A673 (cell line): ENCODE measurements around the gene HDAC10.

ENCODE experiments used
- EZH2 ChIP-seq: fragments of 200-600 bp; sonication (generic); IDR thresholded peaks from 2 replicates; pipeline ENCODE4 v1.6.1; 2017; ENCODE audit warnings: borderline replicate concordance, low read depth, mild to moderate bottlenecking, mixed read lengths, antibody characterized with exemption, low read length; ENCODE audit not compliant: poor library complexity, severe bottlenecking
- TF ChIP-seq, protein P1 (sequence below): fragments of 300-800, 200-600 bp; sonication (generic); conservative IDR thresholded peaks from 2 replicates; pipeline ENCODE4 v1.5.1; 2017; ENCODE audit warnings: low read depth, mild to moderate bottlenecking, antibody characterized with exemption, low read length, moderate library complexity, mixed read lengths

DNA sequence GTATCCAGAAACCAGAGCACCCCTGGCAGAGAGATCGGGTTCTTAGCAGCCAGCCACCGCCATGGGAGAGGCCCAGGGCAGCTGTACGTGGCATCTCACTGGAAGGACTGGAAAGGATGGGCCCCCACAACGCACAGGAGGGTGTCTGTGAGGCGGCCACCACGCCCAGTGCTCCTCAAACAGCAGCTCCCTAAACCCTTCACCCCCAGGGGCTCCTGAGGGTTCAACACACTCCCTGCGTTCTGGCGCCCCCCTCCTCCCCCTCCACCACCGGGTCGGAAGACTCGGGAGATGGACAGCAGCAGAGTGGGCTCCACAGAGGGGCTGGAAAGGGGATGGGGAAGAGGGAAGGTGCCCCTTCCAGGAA is 9.4 kb upstream of the HDAC10 start:
- TF ChIP-seq, protein P1, sequence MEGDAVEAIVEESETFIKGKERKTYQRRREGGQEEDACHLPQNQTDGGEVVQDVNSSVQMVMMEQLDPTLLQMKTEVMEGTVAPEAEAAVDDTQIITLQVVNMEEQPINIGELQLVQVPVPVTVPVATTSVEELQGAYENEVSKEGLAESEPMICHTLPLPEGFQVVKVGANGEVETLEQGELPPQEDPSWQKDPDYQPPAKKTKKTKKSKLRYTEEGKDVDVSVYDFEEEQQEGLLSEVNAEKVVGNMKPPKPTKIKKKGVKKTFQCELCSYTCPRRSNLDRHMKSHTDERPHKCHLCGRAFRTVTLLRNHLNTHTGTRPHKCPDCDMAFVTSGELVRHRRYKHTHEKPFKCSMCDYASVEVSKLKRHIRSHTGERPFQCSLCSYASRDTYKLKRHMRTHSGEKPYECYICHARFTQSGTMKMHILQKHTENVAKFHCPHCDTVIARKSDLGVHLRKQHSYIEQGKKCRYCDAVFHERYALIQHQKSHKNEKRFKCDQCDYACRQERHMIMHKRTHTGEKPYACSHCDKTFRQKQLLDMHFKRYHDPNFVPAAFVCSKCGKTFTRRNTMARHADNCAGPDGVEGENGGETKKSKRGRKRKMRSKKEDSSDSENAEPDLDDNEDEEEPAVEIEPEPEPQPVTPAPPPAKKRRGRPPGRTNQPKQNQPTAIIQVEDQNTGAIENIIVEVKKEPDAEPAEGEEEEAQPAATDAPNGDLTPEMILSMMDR, result no peak
- no peak for TF ChIP-seq EZH2
